Endodermal cell (in vitro differentiated cells): Measurements from ENCODE around the gene DNPEP. TPM values are rescaled to one million over a fixed set of nuclear protein-coding genes. Genes with fewer than 3 reads are reported as not detected.
"Not testable (repeated sequence)": the region's sequence is repeated elsewhere in the genome, so short reads cannot be mapped to it uniquely, and the experiment has no call there.

Experiments
- DNase-seq: peaks from one replicate; pipeline ENCODE4 v3.0.0-alpha.2; 2017
- H3K27ac ChIP-seq: 2 replicates; pipeline ENCODE4 v1.5.1; 2013; ENCODE audit warnings: mild to moderate bottlenecking, low read depth, low read length, moderate library complexity
- H3K27me3 ChIP-seq: 2 replicates; pipeline ENCODE4 v1.6.1; 2013; ENCODE audit warnings: mild to moderate bottlenecking, low read length, moderate library complexity; ENCODE audit not compliant: insufficient read depth, control insufficient read depth, poor library complexity, severe bottlenecking
- H3K36me3 ChIP-seq: 2 replicates; pipeline ENCODE4 v1.7.0; 2013; ENCODE audit warnings: mild to moderate bottlenecking, low read length, moderate library complexity; ENCODE audit not compliant: control insufficient read depth, insufficient read depth
- H3K4me1 ChIP-seq: one replicate; pipeline ENCODE4 v1.7.0; 2013; ENCODE audit warnings: low read length; ENCODE audit not compliant: control insufficient read depth, insufficient read depth
- H3K4me3 ChIP-seq: 2 replicates; pipeline ENCODE4 v1.5.1; 2013; ENCODE audit warnings: mild to moderate bottlenecking, low read length, moderate library complexity
- H3K9ac ChIP-seq: 2 replicates; pipeline ENCODE4 v1.6.1; 2013; ENCODE audit warnings: mild to moderate bottlenecking, low read length, moderate library complexity; ENCODE audit not compliant: poor library complexity, severe bottlenecking; ENCODE audit errors: extremely low read depth
- H3K9me3 ChIP-seq: 2 replicates; pipeline ENCODE4 v1.6.1; 2013; ENCODE audit warnings: mild to moderate bottlenecking, low read length, moderate library complexity; ENCODE audit not compliant: control insufficient read depth
- H3K27ac Mint-ChIP-seq: 2 replicates; pipeline ENCODE4 v1.8.0; 2020; ENCODE audit warnings: mixed read lengths
- H3K27me3 Mint-ChIP-seq: 2 replicates; pipeline ENCODE4 v1.8.0; 2021; ENCODE audit warnings: mild to moderate bottlenecking, mixed read lengths; ENCODE audit not compliant: insufficient read depth
- H3K36me3 Mint-ChIP-seq: 2 replicates; pipeline ENCODE4 v1.8.0; 2020; ENCODE audit warnings: low read depth, mixed read lengths
- H3K4me1 Mint-ChIP-seq: 2 replicates; pipeline ENCODE4 v1.8.0; 2020; ENCODE audit warnings: mixed read lengths
- H3K4me3 Mint-ChIP-seq: 2 replicates; pipeline ENCODE4 v1.8.0; 2020; ENCODE audit warnings: mild to moderate bottlenecking, moderate library complexity, mixed read lengths
- H3K9me3 Mint-ChIP-seq: 2 replicates; pipeline ENCODE4 v1.8.0; 2020; ENCODE audit warnings: mild to moderate bottlenecking, mixed read lengths
- CTCF ChIP-seq: fragments of 200-600 bp; sonication (generic); conservative IDR thresholded peaks from 2 replicates; pipeline ENCODE4 v1.5.0; 2021; ENCODE audit warnings: antibody characterized with exemption, mild to moderate bottlenecking
- WGBS, 2 experiments: methylation state at CpG; one replicate each; pipeline versions ENCODE4 v1.1.5 to v1.1.7; 2013; ENCODE audit warnings: missing lambda C conversion rate in 2 of 2, mixed read lengths in 1 of 2; ENCODE audit not compliant: insufficient coverage in 1 of 2, insufficient read length in 1 of 2; 5-methylcytosine and 5-hydroxymethylcytosine counted together
- total RNA-seq, 2 donors: library from RNA; stranded (reverse); fragmentation: NEBNext Ultra II Directional in 1 of 2; extraction: Animal tissue kit (Norgen Biotek cat#: 25700) in 1 of 2; gene quantifications; 2 replicates in 1 of 2; 3 replicates in 1 of 2; pipeline ENCODE4 v1.2.1, GENCODE V29; 2021

The DNPEP gene
- total RNA-seq, 2 donors from 2014 or later = 54.6 to 76.1 TPM

- DNase-seq = no peak
- H3K36me3 ChIP-seq = no peaks in the 10 kb centered on the region
- H3K4me1 Mint-ChIP-seq = peaks cover 6% of the 10 kb centered on the region
- no peak for TF ChIP-seq CTCF
- no peak overlapping the region for H3K9ac ChIP-seq
- no peak overlapping the region for H3K27ac Mint-ChIP-seq
- H3K36me3 Mint-ChIP-seq = no peaks in the 10 kb centered on the region
- WGBS, 2 experiments = 83 to 91% methylated on average over 4 to 8 of the region's 8 CpGs
- H3K27me3 Mint-ChIP-seq = peaks cover 10% of the 10 kb centered on the region
- H3K27me3 ChIP-seq = no peaks in the 10 kb centered on the region
- peaks cover 9% of the 10 kb centered on the region for H3K9me3 Mint-ChIP-seq
- H3K9me3 ChIP-seq = peaks cover 6% of the 10 kb centered on the region
- H3K4me1 ChIP-seq = no peaks in the 10 kb centered on the region
- H3K27ac ChIP-seq = no peak overlapping the region
- no peak overlapping the region for H3K4me3 Mint-ChIP-seq
- H3K4me3 ChIP-seq = no peak overlapping the region
Measured at GRCh38 chr2:219408631-219409030, 20.9 kb upstream of the DNPEP start.

DNA sequence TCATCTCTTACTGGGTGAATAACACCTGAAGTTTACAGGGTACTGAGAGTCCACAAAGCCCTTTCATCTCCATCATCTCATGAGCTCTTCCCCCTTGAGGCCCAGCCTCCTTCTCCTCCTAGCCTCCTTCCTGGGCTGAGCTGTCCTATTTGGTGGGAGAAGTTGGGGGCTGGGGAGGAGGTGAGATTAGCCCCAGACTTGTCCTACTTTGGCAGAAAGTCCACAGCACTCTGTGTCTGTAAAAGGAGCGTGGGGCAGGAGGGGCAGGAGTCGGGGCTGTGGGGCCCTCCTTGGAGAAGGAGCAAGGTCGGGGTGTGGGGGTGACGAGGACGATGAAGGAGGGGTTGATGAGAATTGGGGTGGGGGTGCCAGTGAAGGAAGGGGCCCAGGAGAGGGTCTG, 20.5 kb upstream of the DNPEP start:
- no peak overlapping the region for H3K9ac ChIP-seq
- H3K4me1 ChIP-seq = no peaks in the 10 kb centered on the region
- Mint-ChIP-seq H3K36me3 (no peaks in the 10 kb centered on the region), H3K4me3 (no peak overlapping the region), H3K27ac (no peak overlapping the region), H3K4me1 (peaks cover 6% of the 10 kb centered on the region), H3K9me3 (peaks cover 7% of the 10 kb centered on the region), H3K27me3 (peaks cover 10% of the 10 kb centered on the region)
- no peak for TF ChIP-seq CTCF
- peaks cover 3% of the 10 kb centered on the region for H3K9me3 ChIP-seq
- H3K27me3 ChIP-seq = no peaks in the 10 kb centered on the region
- no peak overlapping the region for H3K27ac ChIP-seq
- no peak overlapping the region for H3K4me3 ChIP-seq
- no peak for DNase-seq
- no peaks in the 10 kb centered on the region for H3K36me3 ChIP-seq
- 92 to 95% methylated on average over 5 of the region's 5 CpGs for whole genome bisulfite sequencing, 2 experiments

GRCh38 chr2:219407343-219407742, 19.6 kb upstream of the DNPEP start:
- H3K9me3 ChIP-seq, H3K27me3 ChIP-seq, H3K36me3 Mint-ChIP-seq, H3K9me3 Mint-ChIP-seq, H3K27ac Mint-ChIP-seq, H3K36me3 ChIP-seq, H3K4me3 ChIP-seq, H3K27ac ChIP-seq, H3K27me3 Mint-ChIP-seq, H3K4me3 Mint-ChIP-seq, H3K9ac ChIP-seq, H3K4me1 ChIP-seq, DNase-seq: not testable (repeated sequence)
- 76 to 83% methylated on average over 1 to 5 of the region's 5 CpGs for WGBS, 2 experiments
- peaks cover 12% of the 10 kb centered on the region for H3K4me1 Mint-ChIP-seq

DNA sequence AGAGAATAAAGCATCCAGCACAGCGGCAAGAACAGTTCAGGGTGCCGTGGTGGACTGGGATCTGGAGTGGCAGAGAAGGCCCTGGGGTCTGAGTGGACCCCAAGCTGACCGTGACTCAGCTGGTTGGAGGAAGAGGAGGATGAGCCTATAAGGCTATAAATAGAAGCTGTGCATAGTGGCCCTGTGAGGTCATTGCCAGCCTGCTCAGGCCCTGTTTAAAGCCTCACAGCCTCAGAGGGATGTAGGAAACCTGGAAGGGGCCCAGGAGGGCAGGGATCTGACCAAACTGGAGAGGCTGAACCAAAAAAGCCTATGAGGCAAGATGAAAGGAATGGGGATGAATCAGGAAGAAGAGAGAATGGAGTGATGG, 19.1 kb upstream of the DNPEP start:
- Histone ChIP-seq H3K9me3 (no peaks in the 10 kb centered on the region), H3K27me3 (no peaks in the 10 kb centered on the region), H3K27ac (no peak overlapping the region), H3K4me1 (peaks cover 8% of the 10 kb centered on the region), H3K4me3 (no peak overlapping the region), H3K9ac (no peak overlapping the region), H3K36me3 (no peaks in the 10 kb centered on the region)
- H3K27ac Mint-ChIP-seq = no peak overlapping the region
- H3K9me3 Mint-ChIP-seq = peaks cover 3% of the 10 kb centered on the region
- DNase-seq = no peak
- TF ChIP-seq CTCF = no peak
- 91 to 100% methylated on average over 3 of the region's 3 CpGs for WGBS, 2 experiments
- peaks cover 17% of the 10 kb centered on the region for H3K4me1 Mint-ChIP-seq
- H3K27me3 Mint-ChIP-seq = peaks cover 9% of the 10 kb centered on the region
- no peaks in the 10 kb centered on the region for H3K36me3 Mint-ChIP-seq
- no peak overlapping the region for H3K4me3 Mint-ChIP-seq
